Stimulated activated CD4-positive, alpha-beta T cell treated with anti-CD3 and anti-CD28 coated beads, Interleukin-1b, Interleukin-23, amount 100 ng/mL, for 48 hours (primary cell): Measurements from ENCODE around the gene NEU1.
"Not testable (repeated sequence)": the region's sequence is repeated elsewhere in the genome, so short reads cannot be mapped to it uniquely, and the experiment has no call there.

Source experiments
- DNase-seq: peaks from one replicate; pipeline ENCODE4 v3.0.0-alpha.2; 2020

Gene NEU1

DNA sequence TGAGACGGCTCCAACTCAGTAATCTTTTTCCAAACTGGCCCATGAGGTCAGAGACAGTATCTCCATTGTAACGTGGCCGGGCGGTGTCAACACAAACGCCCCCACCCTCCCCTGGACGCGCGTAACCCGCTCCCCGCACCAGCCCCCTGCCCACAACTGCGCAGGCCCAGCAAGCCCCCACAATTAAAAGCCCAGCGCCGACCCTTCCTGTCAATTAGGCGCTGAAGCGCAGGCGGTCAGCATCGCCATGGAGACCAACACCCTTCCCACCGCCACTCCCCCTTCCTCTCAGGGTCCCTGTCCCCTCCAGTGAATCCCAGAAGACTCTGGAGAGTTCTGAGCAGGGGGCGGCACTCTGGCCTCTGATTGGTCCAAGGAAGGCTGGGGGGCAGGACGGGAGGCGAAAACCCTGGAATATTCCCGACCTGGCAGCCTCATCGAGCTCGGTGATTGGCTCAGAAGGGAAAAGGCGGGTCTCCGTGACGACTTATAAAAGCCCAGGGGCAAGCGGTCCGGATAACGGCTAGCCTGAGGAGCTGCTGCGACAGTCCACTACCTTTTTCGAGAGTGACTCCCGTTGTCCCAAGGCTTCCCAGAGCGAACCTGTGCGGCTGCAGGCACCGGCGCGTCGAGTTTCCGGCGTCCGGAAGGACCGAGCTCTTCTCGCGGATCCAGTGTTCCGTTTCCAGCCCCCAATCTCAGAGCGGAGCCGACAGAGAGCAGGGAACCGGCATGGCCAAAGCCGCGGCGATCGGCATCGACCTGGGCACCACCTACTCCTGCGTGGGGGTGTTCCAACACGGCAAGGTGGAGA is 47.4 kb downstream of the NEU1 start, which contains the start of the genes HSPA1A and HSPA1L:
HSPA1A (plus strand) TSS at position 519 of the 814 bp plus-strand sequence; CDS start at position 733, 214 bp downstream.
HSPA1L (minus strand) TSS at position 259 of the 814 bp plus-strand sequence. CDS start 3,311 bp downstream, outside the sequence.
- DNase-seq: peak; percentile 69

DNA sequence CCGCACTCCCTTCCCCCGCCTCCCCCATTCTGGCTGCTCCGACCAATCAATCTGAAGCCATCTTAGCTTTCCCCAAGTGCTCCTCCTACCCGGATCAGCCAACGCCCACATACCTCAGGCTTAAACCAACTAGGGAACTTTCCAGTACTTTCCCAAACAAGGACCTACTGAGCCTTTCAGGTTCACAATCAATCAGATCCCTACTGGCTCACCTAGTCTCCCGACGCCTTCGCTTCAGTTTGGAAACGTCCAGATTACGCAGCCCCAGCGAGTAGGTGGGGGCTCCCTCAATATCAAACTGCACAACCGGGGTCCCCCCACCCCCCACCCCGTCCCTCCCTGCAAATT is 48.0 kb downstream of the NEU1 start:
- peak; percentile 75 for DNase-seq

DNA sequence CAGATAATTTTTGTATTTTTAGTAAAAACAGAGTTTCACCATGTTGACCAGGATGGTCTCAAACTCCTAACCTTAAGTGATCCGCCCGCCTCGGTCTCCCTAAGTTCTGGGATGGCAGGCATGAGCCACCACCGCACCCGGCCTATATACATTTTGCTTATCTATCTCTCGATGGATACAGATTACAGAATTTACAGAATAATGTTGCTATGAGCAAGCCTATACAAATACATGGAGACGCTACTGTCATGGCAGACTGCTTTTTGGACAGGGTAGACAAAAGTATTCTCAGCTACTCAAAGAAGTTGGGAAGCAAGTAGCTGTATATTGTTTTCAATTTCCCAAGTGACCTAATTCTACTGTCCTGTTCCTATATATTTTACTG is 49.2 kb downstream of the NEU1 start:
- no peak for DNase-seq

DNA sequence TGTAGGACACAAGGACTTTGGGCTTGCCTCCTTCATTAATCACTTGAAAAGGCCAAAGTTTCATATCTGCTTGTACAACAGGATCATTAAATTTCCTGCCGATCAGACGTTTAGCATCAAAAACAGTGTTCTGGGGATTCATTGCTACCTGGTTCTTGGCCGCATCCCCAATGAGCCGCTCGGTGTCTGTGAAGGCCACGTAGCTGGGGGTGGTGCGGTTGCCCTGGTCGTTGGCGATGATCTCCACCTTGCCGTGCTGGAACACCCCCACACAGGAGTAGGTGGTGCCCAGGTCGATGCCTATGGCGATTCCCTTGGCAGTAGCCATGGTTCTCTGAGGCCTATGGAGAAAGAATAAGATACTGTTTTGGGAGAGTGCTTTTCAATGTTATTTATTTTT is 51.0 kb downstream of the NEU1 start:
- DNase-seq: no peak

DNA sequence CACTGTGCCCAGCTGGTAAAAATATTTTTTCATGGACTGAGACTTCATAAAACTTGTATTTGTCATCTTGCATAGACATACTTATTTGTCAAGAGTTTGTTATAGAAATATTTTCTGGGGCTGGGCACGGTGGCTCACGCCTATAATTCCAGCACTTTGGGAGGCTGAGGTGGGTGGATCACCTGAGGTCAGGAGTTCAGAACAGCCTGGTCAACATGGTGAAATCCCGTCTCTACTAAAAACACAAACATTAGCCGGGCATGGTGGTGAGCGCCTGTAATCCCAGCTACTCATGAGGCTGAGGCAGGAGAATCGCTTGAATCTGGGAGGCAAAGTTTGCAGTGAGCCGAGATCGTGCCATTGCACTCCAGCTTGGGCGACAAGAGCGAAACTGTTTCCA is 54.0 kb downstream of the NEU1 start:
- DNase-seq: not testable (repeated sequence)
